ENCODE results near the gene DGKE.
A peak's percentile ranks its signal among the peaks of the same experiment; 100 is the strongest.

The DGKE gene

DNA sequence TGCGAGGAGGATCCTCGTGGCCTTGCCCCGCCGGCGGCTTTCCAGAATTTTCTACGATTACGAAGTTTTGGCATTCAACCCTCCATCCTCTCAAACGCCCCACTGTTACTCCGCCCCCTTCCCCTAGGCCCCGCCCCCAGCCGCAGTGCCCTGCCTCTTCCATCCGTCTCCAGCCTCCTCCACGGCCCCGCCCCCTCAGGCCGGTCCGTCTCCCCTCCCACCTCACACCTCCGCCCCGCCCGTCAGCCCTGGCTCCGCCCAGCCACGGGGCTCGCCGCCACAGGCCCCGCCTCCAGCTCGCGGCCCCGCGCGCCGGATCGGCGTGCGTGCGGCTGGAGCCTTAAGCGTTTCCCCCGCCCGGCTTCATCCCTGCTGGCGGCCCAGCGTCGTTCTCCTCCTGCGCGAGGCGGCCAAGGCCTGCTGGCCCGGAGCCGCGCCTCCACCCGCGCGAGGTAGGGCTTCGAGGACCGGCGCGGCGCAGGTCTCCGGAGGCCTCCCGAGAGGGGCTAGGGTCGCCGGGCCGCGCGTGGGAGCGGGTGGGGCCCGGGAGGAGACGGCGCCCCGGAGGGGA is at the start of gene DGKE, which contains the start of gene C17orf67:
Gene DGKE (plus strand): TSS at position 343 of the 571 bp plus-strand sequence. CDS start 645 bp downstream, outside the sequence.
Gene C17orf67 (minus strand): TSS at position 112 of the 571 bp plus-strand sequence. CDS start 18,110 bp downstream, outside the sequence.
- peak; percentile 91 for DNase-seq (ENCODE audit: low read depth)

DNA sequence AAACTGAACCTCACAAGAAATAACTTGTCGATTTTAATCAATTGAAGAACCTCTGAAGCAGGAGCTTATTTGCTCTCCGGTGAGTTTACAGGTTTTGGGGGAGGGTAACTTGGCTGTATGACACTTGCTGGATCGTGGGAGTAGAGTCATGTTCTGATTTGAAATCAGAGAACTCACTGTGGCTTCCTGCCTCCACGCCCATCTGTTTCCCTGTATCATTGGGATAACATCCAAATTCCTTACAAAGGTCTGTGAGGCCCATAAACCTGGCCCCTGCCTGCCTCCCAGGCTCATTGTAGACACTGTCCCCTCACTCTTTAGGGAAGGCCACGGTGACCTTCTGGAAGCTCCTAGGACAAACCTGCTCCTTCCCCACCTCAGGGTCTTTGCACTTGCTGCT is 48.5 kb upstream of the DGKE start:
- DNase-seq (ENCODE audit: low read depth), result peak; percentile 14

DNA sequence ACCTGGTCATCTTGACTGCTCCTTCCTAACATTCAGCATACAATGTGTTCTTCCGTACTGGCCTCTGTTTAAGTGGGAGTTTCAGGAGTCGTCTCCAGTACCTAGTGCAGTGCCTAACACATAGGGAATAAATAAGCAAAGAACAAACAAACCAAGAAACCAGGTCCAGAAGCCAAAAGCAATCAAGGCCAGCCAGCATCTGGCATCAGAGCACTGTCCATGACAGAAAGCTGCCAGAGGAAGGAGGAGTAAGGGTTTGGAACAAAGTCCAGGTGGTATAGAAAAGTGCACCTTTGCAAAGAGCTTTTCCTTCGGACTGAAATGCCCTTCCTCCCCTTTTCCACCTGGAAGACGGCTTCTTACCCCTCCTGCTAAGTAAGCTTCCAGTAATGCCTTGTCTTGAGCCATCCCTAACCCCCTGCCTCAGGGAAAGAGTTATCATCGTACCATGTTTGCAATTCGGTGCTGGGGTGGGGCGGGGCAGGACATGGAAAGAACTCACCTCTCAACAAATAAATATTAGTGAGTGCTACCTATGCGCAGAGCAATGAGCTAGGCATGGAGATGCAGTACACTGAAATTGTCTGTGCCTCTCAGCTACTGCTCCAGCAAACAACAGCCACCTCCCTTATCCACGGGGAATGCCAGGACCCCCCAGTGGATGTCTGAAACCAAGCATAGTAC is 47.8 kb upstream of the DGKE start:
- no peak for DNase-seq (ENCODE audit: low read depth)

DNA sequence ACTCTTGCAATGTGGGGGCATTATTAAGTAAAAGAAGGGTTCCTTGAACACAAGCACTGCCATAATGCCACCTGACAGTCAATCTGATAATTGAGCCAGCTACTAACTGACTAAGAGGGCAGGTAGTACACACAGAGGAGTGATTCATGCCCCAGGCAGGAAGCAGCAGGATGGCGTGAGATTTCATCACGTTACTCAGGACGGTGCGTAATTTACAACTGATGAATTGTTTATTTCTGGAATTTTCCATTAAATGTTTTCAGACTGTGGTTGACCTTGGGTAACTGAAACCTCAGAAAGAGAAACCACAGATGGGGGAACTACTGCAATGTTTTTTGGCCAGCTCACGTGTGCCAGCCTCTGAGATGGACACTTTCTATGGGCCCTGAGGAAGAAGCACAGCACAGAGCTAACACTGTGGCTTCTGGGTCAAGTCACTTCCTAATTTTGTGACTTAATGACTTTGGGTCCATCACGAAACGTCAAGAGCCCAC is 46.9 kb upstream of the DGKE start:
- DNase-seq (ENCODE audit: low read depth), result peak; percentile 93

DNA sequence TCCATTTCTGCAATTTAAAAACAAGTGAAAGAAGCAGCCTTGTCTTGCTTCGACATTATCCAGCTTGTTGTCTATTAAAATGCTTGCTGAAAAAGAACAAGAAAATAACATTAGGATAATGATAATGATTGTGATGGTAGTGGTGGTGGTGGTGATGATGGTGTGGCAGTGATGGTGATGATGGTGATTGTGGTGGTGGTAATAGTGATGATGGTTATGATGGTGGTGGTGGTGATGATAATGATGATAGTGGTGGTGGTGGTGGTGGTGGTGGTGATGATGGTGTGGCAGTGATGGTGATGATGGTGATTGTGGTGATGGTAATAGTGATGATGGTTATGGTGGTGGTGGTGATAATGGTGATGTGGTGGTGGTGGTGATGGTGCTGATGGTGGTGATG is 41.7 kb upstream of the DGKE start:
- DNase-seq (ENCODE audit: low read depth), result no peak

DNA sequence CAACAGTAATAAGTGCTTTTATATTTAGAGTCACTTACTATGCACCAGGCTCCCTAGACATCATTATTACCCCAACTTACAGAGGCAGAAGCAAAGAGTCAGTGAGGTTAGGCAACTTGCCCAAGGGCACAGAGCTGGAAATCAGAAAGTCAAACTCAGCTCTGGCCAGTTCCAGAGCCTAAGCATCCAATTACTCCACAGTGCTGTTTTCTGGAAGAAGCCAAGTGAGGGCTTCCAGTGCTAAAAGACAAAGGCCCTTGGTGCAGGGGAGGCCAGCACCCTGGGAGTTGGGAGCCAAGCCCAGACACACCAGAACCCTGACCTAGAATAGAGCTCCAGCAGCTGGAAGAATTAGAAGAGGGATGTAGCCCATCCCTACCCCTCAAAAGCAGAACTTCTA is 40.4 kb upstream of the DGKE start:
- no peak for DNase-seq (ENCODE audit: low read depth)

DNA sequence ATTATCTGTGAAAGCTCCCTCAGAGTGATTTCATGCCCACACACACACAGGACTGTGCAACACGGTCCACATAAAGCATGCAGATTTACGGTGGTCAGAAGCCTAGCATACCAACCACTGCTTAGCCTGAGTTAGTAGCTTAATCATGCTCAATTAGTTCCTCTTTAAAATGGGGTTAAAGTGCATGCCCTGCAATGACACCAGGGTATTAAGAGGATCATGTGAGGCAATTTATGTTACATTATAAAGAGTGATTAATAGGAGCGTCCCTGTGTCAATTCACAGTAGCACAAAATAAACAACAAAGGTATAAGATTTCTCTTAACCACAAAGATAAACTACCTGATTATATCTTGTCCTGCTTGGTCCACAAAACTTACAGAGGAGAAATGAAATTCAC is 40.0 kb upstream of the DGKE start:
- no peak for DNase-seq (ENCODE audit: low read depth)

DNA sequence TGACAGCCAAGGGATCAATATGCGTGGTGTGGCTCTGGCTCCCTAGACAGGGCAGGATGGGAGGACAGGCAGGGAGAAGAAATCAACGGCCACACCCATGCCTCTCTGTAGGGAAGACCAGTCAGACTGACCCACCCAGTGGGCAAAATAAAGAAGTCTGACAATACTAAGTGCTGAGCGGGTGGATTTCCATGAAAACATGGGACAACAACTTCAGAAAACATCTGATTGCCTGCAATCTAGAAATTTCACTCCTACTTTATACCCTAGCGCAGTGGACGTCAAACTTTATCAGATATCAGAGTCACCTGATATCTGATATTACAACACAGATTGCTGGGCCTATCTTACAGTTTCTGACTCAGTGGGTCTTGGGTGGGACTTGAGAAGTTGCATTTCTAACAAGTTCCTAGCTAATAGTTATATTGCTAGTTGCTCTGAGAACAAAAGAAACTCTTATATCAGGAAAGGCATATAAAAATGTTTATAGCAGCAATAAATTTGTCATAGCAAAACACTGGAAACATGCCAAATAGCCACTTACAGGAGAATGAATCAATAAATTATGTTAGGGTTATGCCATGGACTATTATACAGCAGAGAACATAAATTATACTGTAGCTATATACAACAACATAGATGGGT is 38.6 kb upstream of the DGKE start:
- DNase-seq (ENCODE audit: low read depth), result no peak

DNA sequence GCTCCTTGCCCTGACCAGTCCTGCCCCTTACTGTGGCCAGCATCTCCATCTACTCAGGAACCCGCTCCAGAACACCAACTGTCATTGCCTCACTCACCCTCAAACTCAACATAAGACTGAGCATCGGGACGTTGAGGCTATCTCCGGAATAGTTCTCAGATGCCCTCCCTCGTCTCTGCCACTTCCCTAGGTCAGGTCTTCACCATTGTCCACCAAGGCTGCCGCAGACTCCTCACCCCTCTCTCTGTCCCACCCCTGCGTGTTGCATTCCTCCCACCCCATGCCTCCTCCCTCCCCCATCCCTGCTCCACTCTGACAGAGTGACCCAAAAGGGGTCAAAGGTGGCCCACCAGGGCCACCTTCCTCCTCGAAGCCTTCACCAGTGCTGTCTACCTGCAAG is 37.4 kb upstream of the DGKE start:
- DNase-seq (ENCODE audit: low read depth), result no peak

DNA sequence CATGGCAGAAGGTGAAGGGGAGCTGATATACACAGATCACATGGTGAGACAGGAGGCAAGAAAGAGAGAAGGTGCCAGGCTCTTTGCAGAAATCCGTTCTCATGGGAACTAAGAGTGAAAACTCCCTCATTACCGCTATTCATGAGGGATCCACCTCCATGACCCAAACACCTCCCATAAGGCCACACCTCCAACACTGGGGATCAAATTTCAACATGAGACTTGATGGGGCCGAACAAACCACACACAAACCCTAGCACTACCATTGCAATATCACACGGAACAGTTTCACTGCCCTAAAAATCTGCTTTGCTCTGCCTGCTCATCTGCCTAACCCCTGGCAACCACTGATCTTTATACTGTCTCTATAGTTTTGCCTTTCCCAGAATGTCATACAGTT is 35.0 kb upstream of the DGKE start:
- DNase-seq (ENCODE audit: low read depth), result no peak

DNA sequence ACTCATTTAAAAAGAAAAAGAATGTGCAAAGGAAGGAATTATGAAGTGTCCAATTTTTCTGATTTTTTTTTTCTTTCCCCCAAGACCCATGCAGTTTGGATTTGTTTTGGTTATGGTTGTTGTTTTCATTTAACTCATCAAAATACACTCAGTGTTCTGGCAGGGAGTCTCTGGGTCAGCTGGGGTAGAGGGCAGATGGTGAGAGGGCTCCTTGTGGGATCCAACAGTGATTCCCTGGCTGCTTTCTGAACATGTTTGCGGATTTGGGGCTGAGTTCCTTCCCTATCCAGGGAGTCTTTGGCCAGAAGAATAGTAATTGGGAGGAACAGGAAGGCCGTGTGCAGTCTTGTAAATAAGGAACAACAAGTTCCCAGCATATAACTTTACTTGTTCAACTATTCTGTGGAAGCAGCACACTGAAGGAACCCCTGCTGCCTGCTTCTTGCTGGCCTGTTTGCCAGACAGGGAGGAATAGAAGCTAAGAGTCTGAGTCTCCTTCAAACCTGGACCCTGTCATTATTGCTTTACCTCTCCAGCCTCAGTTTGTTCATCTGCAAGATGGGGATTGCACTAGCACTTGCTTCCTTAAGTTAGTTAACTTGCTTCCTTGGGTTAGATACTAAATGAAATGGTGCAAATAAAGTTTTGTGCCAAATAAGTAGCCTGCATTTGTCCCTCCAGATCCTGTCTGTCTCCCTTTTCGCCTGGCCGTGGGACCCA is 32.3 kb upstream of the DGKE start:
- no peak for DNase-seq (ENCODE audit: low read depth)

DNA sequence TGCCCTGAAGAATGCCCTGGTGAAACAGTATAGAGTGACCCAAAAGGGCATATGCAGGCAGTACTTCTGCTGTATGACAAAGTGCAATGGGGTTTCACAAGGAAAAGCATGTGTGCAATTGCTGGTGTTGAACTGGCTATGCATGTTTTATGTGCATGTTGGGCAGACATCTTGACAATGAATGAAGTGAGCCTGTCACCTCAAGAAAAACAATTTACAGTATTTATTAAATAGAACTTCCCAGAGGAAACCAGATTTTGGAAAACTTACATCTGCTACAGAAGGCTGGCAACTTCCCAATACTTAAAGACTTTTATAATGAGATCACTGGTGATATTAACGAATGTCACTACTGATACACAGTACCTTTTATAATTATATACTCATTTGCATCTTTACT is 30.9 kb upstream of the DGKE start:
- no peak for DNase-seq (ENCODE audit: low read depth)

DNA sequence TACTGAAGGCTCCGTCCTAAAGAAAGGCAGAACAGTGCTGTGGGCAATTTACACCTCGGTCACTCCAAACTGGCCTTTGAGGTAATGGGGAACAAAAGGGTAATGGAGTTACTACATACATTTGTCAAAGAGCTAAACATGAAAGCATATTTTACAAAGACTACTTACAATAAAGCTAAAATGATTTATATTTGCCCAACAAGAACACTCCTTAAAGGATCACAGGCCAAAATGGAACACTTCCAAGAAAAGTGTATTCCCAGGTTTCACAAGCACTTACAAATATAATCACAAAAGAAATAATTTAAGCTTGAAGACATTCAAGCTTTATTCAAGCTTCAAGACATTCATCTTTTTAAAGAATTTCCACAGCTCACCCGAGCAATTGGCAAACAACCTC is 29.5 kb upstream of the DGKE start:
- DNase-seq (ENCODE audit: low read depth), result no peak

DNA sequence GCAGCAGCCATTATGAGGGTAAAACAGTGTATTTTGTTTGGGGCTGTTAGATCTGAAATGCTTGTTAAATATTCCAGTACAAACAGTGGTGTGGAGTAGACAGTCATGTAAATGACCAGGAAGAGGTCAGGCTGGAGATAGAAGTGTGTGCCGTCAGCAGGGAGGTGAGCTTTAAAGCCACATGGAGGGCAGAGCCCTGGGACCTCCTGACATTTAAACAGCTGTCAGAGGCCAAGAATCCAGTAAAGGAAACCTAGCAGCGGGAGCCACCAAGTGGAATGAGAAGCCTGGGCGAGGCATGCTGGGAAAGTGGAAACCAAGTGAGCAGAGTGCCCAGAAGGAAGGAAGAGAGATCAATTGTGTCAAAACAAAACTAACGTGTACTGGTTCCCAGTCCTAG is 27.0 kb upstream of the DGKE start:
- DNase-seq (ENCODE audit: low read depth), result no peak

DNA sequence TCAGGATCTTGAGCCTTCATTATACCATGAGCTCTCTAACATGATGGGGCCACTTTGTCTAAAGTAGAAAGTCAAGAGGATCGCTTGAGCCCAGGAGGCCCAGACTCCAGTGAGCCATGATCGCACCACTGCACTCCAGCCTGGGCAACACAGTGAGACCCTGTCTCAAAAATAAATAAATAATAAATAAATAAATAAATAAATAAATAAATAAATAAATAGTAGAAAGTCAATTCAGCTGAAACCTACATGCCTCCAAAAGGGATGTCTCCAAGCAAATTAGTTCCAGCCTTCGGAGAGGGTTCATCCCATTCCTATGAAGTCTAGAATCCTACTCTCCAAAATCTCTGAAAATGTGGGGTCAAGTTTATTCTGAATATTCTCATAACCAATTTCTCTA is 26.2 kb upstream of the DGKE start:
- DNase-seq (ENCODE audit: low read depth), result no peak

DNA sequence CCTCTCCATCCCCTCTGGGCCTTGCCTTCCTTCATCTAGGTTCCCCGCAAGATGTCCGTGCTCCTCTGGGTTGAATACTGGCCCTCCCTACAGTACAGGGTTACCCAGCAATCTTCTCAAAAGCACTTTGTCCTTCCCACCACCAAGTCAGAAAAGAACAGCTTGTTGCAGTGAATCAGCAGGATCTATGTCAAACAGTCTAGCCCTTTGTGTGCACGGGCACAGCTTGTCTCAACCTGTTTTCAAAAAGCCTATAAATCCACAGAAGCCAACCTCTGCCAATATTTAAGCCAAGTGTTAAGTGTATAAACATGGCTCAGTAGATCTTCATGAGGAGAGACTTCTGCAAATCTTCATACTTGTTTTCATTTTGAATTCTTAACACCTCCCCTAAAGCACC is 25.4 kb upstream of the DGKE start:
- DNase-seq (ENCODE audit: low read depth), result no peak

DNA sequence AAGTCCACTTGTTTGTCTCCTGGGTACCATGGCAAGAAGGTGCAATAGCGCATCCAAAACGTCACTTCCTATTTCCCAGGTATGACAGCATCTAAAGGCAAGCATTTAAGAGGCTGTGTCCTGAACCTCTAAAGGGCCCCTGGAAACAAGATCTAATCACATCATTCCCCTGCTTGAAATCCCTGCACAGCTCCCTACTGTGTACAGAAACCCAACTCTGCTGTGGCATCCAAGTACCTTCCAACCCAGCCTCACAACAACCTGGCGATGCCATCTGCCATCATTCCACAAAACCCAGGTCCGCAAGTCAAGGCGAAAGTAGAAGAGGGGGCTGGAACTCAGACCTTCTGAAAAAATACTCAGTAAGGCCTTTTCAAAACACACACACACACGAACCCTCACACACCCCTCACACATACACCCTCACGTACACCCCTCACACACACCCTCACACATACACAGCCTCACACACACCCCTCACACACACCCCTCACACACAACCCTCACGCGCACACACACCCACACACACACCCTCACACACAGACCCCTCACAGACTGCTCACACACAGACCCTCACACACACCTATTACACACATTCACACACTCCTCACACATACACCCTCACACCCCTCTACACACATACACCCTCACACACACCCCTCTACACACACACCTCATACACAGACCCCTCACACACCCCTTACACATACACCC is 24.7 kb upstream of the DGKE start:
- no peak for DNase-seq (ENCODE audit: low read depth)

DNA sequence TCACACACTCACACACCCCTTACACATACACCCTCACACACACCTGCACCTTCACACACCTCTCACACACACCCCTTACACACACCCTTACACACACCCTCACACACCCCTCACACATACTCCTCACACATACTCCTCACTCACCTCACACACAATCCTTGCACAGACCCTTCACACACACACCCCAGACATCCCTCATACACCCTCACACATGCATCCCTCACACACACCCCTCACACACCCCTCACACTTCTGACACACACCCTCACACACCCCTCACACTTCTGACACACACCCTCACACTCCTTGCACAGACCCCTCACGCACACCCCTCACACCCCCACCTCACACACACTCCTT is 24.2 kb upstream of the DGKE start:
- DNase-seq (ENCODE audit: low read depth), result no peak

DNA sequence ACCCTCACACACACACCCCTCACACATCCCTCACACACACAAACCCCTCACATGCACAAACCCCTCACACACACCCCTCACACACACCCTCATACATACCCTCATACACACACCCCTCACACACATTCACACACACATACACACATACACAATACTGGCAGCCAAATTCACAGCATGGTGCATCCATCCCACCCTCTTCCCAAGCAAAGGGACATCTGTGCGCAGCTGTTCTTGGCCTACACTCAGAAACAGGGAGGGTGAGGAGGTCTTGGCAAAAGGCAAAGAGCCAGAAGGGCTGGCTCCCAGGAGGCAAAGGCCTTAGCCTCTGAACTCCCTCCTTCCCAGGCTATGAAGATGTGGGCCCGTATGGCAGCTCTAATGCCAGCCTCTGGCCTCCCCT is 23.6 kb upstream of the DGKE start:
- no peak for DNase-seq (ENCODE audit: low read depth)

DNA sequence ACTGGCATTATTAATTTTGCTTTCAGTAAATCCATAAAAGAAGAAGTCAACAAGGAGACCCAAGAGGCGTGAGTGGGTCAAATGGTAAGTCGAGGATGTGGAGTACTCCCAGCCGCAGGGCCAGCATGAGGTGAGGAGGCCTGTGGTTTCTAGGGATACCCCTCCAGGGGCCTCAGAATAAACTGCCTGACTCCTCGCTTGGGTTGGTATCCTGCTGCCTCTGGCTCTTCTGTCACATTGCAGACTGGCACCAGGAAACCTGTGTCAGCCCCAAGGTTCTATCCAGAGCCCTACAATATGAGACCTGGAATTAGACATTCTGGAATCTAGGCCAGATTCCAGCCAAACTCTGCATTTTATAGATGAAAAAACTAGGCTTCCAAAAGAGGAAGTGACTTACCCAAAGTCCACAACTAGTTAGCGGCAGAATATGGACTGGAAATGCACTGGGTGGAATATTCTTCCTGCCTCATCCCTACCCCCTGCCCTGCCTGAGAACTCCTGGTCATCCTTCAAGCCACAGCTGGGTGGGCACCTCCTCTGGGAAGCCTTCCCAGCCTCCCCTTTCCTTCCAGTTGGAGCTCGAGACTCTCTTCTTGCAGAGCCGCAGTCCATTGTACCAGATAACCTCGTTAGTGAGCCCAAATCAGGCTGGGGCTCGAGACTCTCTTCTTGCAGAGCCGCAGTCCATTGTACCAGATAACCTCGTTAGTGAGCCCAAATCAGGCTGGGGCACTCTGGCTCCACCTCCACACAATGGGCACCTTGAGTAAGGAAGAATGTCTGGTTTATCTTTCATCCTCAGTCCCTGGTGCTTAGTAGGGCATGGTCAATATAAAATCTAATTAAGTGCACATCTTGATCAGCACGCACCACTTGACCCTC is 22.8 kb upstream of the DGKE start:
- no peak for DNase-seq (ENCODE audit: low read depth)

DNA sequence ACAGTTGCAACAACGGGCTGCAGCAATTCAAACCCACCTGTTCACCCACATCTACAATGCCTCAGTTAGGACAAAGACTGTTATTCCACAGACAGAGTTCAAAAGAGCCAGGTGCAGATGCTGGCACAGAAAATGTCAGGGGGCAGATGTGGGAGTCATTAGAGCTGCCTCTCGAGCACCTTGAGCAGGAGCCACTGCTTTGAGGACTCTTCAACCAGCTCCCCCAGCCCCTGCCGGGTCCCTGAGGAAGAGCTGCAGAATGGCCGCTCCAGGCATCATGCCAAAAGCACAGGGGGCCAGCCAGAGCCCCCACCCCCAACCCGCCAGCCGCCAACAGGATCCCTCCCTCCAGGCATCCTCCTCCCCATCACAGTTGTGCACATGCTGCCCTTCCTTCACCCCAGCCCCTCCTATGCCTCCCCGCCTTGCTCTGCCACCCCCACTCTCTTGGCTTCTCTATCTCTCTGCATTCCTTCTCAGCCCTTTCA is 21.0 kb upstream of the DGKE start:
- DNase-seq (ENCODE audit: low read depth), result no peak

All from GM04504 (cell line).